COLO829 (cell line): ENCODE measurements around the gene AOPEP.
"Not testable (repeated sequence)": the region's sequence is repeated elsewhere in the genome, so short reads cannot be mapped to it uniquely, and the experiment has no call there.

ENCODE experiments used
- DNase-seq: peaks from one replicate; pipeline ENCODE4 v3.0.0; 2012; ENCODE audit warnings: low spot score

Gene AOPEP

DNA sequence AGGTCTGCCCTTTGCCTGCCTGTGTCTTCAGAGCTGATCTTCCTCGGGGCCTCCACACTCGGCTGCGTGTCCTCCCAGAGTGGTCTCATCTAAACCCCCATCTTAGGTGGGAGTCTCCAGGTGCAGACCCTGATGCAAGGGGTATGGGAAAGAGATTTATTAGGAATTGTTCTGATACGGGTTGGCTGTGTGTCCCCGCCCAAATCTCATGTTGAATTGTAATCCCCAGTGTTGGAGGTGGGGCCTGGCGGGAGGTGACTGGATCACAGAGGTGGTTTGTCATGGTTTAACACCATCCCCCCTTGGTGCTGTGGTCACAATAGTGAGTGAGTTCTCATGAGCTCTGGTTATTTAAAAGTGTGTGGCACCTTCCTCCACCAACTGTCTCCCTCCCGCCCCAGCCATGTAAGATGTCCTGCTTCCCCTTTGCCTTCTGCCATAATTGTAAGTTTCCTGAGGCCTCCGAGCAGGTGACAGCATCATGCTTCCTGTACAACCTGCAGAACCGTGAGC is 208.4 kb downstream of the AOPEP start:
- DNase-seq: no peak

DNA sequence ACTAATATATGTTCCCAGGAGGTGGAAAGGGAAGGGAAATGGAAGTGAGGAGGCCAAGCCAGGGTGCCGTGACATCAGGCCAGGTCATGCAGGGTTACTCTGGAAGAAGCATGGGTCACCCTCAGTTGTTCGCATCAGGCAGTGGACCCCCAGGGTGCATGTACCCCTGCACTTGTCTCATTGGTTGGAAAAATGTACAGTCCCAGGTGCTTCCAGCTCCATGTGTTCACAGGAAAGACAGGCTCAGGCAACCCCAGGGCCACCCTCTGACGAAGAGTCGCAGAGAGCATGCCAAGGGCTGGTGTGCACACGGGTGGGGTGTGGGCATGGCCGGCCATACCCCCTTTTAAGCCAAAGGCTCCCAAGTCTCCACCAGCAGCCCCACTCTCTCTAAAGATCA is 208.9 kb downstream of the AOPEP start:
- no peak for DNase-seq

DNA sequence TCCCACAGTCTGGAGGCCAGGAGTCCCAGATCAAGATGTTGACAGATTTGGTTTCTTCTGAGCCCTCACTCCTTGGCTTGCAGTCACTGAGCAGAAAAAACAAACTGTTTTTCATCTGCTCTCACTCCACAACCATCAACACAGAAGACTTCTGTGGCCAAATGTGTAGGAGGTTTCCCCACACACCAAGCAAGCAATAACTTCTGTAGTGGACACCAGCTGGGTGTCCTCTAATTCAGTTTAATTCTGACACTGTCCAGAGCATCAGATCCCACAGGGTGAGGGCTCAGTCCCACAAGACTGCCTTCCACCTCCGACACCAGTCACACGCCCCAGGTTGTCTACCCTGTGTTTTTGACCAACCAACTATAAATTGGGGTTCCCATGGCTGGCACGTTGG is 209.9 kb downstream of the AOPEP start:
- no peak for DNase-seq

DNA sequence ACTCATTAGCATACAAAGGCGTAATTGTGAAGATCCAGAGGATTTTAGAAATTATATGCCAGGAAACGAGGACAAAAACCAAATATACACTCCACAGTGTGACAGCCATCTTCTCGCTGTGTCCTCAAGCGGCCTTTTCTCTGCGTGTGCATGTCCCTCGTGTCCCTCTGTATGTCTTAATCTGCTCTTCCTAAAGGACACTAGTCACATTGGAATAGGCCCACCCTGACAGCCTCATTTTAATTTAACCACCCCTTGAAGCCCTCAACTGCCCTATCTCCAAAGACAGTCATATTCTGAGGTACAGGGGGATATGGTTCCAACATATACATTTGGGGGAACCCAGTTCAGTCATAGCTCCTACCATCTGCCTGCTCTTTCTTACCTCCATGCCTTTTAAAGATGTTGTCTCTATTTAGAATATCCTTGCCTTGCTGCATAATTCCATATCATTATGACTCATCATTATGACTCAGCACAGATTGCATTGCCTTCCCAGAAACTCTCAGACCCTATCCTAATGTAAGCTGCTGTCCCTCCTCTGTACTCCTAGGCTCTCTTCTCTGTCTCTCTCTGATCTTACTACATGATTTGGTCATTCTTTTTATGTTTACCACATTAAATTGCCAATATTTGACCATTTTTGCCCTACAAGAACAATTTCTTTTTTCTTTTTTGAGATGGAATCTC is 210.9 kb downstream of the AOPEP start:
- DNase-seq: peak; percentile 93

DNA sequence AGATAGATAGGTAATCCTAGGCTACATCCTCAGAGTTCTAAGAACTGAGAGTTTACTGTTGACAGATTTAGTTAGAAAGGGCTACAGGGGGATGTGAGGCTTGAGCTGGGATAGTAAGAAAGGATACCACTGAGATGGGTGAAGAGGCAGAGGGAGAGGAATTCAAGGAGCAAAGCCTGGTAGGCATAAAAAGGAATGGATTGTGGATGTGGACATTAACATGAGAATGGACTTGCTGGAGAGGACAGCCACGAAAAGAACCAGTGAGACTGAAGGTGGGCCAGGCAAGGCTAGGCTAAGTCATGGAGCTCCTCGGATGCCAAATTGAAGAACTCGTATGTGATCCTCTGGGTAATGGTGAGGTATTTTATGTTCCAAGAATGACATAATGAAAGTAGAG is 211.9 kb downstream of the AOPEP start:
- DNase-seq: no peak

DNA sequence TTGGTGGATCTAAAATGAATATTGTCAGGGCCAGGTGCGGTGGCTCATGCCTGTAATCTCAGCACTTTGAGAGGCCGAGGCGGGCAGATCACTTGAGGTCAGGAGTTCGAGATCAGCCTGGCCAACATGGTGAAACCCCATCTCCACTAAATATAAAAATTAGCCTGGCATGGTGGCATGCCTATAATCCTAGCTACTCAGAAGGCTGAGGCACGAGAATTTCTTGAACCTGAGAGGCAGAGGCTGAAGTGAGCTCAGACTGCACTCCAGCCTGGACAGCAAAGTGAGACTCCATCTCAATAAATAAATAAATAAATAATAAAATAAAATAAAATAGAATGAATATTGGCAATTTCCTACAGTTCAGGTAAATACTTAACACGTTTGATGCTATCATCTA is 213.8 kb downstream of the AOPEP start:
- DNase-seq: not testable (repeated sequence)

DNA sequence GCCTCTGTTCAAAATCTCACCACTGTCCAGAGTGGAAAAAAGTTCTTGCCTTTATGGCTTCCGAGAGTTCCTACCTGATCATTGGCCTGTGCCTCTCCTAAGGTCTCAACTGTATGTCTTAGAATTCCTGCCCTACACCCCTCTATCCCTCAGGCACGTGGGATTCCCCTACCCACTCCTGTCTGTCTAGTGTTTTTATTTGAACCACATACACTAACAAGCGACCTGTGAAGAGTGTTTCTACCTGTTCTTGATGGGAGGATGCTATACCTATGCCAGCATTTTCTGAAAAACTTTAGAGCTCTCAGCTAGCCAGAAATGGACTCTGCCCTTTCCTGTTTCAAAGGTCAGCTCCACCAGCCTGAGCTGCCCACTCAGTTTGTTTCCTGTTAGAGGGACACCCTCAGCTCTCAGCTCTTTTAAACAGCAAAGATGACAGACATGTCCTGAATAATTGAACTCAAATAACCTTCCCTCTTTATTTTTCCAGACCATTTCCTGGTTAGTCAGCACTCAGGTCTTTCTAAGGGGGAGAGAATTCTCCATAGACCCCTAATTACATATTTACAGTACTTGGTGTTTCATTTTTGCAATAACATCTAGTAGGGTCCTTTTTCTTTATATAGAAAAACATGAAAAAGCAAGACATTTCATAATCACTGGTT is 214.8 kb downstream of the AOPEP start:
- DNase-seq: peak; percentile 28

DNA sequence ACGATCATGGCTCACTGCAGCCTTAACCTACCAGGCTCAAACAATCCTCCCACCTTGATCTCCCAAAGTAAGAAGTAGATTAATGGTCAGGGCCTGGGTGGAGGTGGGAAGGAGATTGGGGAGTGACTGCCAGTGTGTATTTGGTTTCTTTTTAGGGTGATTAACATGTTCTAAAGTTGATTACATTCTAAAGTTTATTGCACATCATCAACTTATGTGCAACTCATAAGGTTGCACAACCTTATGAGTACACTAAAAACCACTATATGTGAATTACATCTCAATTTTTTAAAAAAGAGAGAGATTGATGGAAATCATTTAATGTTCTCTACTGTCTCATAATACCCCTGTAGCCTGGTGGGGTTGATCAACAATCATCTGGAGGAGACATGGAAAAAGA is 218.1 kb downstream of the AOPEP start:
- DNase-seq: no peak

DNA sequence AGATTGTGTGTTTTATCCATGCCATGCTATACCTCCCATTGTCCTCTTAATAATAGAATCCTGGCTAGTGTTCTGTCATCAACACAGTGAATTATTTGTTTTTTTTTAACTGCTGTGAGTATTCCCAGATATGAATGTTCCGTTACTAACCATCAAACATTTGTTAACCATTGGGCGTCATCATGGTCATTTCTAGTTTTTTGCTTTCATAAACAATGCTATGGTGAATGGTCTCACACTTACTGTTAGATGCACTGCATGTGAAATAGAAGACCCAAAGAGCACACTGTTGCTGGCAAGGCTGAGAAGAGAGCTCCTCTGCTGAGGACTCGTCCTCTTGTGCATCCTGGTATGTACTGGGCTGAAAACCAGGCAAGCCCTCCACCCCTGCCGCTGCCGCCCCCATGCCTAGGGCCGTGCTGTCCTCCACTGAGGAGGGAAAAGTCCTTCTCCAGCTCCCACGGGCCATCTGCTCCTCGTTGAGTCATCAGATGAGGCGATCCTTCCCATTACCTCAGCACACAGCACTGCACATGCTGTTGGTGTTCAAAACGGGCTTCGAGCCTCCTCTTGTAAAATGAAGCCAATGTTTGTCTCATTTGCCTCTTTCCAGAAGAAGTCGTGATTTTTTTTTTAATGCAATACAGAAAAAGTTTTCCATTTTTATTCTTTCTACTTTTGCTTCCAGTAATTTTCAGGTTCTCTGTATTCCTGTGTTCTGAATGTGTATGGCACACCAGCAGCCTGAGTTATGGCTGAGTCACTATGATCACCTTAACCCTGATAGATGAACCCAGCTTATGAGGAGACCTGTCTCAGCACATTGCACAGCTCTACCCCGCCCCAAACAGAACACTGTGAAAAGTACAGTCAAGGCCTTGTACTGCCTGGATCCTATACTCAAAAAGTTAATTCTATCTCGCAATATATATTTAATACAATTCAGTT is 219.0 kb downstream of the AOPEP start:
- DNase-seq: no peak

DNA sequence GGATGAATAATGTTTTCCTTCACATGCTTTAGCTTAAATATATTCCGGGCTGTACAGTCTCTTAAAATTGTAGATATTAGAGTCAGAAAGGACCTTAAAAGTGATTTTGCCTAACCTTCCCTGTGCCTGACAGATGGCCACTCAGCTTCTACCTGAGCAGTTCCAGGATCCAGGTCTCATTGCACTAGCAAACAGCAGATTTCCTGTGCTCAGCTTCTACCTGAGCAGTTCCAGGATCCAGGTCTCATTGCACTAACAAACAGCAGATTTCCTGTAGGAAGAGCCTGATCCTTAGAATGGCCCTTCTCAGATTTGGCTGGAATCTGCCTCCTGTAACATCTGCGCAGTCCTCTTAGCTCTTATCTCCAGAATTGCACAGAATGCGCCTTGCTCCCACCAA is 219.8 kb downstream of the AOPEP start:
- DNase-seq: no peak

DNA sequence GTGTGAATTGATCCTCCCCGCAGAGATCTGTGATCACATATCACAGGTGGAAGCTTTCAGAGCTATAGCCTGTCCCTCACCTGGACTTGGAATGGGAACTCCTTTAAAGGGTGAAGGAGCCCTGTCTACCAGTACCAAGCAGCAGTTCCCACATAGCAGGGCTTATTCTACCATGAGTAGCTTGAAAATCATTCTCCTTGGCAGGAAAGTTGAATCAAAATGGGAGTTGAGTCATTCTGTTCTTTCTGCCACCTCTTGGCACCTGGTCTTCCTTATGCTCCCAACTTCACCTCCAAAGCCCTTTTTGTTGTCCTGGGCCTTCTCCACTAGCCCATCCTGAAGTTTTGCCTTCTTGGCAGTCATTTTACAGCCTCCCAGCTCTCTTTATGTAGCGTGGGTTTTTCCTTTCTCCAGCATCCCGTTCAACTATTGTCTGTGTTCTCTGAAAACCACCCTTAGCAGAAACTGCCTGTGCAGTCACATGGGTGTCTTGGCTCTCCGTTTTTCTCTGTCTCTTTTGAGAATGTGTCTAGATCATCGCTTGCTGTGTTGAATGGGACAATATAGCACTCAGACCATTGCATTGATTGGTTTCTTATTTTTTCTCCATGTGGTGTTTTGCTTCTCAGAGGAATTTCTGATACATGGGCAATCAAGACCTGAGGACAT is 222.2 kb downstream of the AOPEP start:
- no peak for DNase-seq

DNA sequence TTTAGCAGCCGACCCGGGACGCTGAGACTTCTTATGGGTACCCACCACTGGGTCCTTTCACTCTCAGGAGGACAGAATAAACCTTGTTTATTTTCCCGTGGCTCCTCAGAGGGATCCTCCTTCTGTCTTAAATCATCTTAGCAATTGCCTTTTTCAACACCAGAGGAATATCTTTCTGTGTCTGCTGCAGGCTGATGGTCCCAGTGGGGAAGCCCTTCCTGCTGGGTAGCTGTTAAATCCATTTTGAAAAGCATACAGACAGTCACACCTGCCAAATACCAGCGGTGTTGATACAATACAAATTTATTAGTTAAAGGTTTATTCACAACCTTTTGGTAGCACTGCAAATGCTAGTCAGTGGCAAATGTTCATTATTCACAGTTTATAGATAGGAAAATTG is 222.9 kb downstream of the AOPEP start:
- DNase-seq: no peak

DNA sequence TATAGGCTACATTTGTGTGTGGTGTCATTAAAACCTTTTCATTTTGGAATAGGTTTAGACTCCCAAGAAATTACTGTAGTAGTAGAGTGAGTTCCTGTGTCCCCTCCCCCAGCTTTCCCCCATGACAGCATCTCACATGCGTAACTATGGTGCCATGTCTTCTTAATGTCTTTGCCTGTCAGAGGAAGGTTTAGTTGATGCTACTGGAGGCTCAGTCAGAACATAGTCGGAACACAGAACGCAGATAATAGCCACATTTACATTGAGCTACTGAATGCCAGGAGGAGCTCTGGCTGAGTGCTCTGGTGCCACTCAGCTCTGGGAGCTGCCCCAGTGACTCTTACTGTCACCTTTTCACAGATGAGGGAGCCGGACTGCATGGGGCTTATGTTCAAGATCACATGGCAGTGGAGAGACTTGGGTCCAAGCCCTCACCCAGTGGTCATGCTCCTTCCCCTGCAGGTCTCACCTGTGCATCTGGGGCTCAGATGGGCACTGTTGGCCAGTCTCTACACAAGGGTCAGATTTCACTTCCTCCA is 223.6 kb downstream of the AOPEP start:
- DNase-seq: no peak

DNA sequence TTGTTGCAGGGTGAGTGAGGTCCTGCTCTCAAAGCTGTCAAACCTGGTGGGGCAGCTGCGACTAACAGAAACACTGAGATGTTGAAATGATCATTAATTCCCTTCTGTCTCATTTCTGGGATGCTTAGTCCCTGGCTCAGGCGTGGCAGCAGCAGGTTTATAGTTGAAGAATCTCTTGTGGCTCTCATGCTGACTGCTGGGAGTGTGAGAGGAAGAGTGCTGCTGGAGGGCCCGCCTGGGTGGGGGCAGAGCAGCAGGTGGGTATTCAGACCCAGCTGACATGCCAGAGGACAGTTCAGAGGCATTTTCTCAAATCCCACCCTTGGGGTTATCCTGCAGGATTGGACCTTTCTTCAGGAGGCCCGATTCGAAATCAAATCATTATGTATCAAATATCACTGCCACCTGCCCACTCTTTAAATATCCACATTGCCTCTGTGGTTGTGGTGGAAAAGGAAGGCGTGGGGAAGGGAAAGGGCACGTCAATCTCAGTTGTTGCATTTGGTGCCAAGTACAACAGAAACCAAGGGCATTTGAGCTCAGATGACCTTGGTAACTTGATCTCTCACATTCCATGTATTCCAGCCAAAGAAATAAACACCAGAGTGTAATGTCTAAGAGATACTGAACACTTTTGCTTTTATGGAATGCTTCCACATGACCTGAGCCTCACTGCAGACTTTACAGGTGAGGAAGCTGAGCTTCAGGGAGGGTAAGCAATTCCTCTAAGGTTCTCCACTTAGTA is 224.3 kb downstream of the AOPEP start:
- no peak for DNase-seq

DNA sequence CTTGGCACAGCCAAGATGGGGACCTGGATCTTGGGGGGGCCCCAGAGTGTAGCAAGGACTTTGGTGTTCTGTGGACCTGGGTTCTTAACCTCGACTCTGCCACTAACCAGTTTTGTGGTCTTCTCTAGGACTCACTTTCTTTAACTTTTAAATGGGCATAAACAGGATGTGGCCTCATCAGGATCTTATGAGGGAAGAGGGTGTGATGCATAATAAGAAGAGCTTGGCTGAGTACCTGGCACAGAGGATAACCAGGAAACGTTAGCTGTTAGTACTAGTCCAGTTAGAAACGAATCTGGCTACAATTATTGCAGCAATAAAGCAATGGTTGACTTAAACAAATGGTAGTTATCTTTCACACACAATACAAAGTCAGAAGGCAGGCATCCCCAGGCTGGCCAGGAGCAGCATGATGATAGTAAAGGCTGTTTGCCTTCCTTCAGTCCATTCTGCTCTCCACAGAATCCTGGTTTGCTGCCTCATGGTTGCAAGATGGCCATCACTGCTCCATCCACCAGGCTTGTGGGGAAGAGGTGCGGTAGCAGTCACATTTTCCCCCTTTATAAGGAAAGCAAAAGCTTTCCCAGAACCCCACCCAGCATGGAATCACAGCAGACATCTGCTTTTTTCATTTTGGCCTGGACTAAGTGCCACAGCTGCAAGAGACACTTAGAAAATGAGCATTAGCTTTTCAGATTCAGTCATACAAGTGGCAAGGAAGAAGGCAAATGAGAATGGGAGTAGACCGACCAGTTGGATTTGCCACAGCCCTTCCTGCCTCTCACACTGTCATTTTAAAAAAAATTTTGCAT is 225.0 kb downstream of the AOPEP start:
- DNase-seq: no peak

DNA sequence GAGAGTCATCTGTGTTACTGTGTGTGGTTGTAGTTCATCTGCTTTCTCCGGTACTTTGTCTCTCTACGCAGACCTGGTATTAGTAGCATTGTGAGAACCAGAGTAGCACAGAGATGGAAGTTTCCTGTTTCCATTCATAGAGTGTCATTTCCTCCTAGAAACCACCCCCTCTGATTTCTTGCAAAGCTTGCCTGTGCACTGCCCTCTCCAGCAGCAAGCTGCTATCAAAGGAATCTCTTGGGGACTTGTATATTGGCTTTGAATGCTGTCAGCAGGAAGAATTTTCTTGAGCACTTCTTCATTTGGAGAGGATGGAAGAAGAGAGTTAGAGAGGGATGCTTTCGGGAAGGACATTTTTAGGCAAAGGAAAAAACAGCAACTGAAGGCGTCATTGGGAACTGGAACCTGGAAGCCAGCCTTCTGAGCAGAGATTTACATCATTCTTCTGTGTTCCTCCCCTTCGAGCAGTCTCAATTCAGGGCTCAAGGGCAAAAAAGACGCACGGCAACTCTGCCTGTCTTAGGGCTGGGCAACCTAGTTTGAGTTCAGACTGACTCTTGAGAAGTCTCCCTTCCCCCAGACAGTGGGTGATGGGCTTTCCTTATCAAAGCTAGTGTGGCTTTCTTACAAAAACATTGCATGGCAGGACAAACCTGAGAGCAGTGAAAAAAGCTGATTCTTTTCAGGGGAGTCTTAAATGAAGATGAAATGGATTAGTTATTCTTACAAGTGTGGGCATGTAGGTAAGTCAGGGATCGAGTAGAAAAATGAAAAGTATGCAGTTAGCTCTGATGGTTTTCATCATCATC is 226.3 kb downstream of the AOPEP start:
- no peak for DNase-seq

DNA sequence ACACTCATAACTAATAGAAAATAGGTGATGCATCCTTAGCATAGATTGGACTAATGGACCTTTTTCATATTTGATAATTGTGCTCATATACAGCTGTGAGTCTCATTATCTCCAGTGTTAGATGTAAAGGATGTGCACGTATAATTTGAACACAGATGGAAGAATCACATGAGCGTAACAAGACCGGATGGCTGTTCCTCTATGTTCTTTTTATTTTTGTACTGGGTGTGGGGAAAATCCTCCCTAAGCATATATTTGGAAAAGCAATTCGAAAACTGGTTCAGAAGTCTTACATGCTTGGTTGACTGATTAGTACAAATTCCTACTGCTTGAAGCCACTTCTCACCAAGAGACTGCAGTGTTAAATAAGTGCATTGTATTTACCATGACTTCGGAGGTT is 230.2 kb downstream of the AOPEP start:
- DNase-seq: no peak

DNA sequence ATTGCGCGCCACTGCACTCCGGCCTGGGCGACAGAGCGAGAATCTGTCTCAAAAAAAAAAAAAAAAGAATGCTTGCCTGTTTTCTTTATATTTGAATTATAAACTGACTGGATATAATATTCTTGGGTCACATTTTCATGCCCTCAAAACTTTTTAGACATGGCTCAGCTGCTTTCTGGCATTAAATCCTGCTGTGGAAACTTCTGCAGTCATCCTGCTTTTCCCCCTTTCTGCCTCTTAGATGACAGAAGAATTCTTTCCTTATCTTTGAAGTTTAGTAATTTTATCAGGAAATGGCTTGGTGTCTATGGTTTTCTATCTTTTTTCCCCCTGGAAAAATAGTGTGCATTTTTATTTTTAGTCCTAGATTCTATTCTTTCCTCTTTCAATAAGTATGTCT is 234.5 kb downstream of the AOPEP start:
- no peak for DNase-seq

DNA sequence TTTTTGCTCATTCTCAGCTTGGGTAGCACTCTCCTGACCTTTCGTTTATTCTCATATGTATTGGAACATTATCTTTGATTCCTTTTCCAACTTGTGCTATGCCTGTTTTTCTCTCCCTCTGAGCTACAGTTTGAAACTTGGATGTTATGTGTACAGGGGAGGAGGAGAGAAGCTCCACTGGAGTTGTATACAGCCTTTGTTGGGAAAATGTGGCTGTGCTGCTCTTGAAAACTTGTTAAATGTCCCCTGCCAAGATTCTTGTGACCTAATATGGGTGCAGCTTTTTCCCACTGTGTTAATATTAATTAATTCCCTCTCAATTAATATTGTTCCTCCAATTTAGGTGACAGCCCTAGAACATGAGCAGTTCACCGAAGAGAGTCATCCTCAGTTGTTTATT is 235.4 kb downstream of the AOPEP start:
- no peak for DNase-seq
